Mammary epithelial cell (primary cell): ENCODE results near the gene FOXL1.

Experiments used
- CTCF ChIP-seq, 2 donors: IDR thresholded peaks in 1 of 2; conservative IDR thresholded peaks in 1 of 2; 2 replicates each; pipeline ENCODE4 v1.5.1; 2011 to 2012; ENCODE audit warnings: inconsistent platforms in 2 of 2, low read length in 2 of 2, mild to moderate bottlenecking in 2 of 2, control low read depth in 1 of 2, low read depth in 1 of 2; ENCODE audit not compliant: insufficient read depth in 1 of 2; ENCODE audit errors: extremely low read depth in 1 of 2
- EZH2 ChIP-seq: IDR thresholded peaks from 2 replicates; pipeline ENCODE4 v1.6.1; 2012; ENCODE audit warnings: low read length, inconsistent platforms, borderline replicate concordance

- TF ChIP-seq CTCF (conservative IDR thresholded peaks at IDR 0.05 in 1 of 2, IDR thresholded peaks at IDR 0.05 in 1 of 2; ENCODE audit: extremely low read depth in 1 of 2, insufficient read depth in 1 of 2, low read depth in 1 of 2, low read length in 2 of 2) (no peak), EZH2 (no peak)
Observed at GRCh38 chr16:86577314-86577971, 906 bp upstream of the FOXL1 start.
